Keratinocyte (primary cell): Measurements from ENCODE around the gene PITX1. TPM values are rescaled to one million over a fixed set of nuclear protein-coding genes. Genes with fewer than 3 reads are reported as not detected.

Experiments
- DNase-seq: peaks from one replicate; pipeline ENCODE4 v3.0.0-alpha.2; 2011; ENCODE audit warnings: low read depth, missing footprints, low spot score
- FAIRE-seq: peaks from 2 replicates; lab custom pipeline; 2011; peaks lifted over from hg19 to GRCh38; lab: Jason Lieb, UNC
- H2AFZ ChIP-seq: 2 replicates; pipeline ENCODE4 v1.6.0; 2012; ENCODE audit warnings: low read length, control low read depth, inconsistent platforms; ENCODE audit not compliant: control insufficient read depth
- H3K27ac ChIP-seq: 2 replicates; pipeline ENCODE4 v1.5.1; 2011; ENCODE audit warnings: low read length; ENCODE audit not compliant: control insufficient read depth, insufficient read depth
- H3K27me3 ChIP-seq: 3 replicates; pipeline ENCODE4 v1.6.0; 2011; ENCODE audit warnings: low read length; ENCODE audit not compliant: control insufficient read depth, insufficient read depth; ENCODE audit errors: extremely low read depth
- H3K36me3 ChIP-seq, 2 experiments: 2 replicates in 1 of 2; 3 replicates in 1 of 2; pipeline ENCODE4 v1.5.1; 2011; ENCODE audit warnings: low read length in 2 of 2, mild to moderate bottlenecking in 1 of 2; ENCODE audit not compliant: control insufficient read depth in 2 of 2, insufficient read depth in 2 of 2; ENCODE audit errors: extremely low read depth in 1 of 2
- H3K4me1 ChIP-seq: 3 replicates; pipeline ENCODE4 v1.5.1; 2011; ENCODE audit warnings: low read length; ENCODE audit not compliant: control insufficient read depth, insufficient read depth; ENCODE audit errors: extremely low read depth
- H3K4me2 ChIP-seq: 3 replicates; pipeline ENCODE4 v1.6.0; 2011; ENCODE audit warnings: low read depth, low read length; ENCODE audit not compliant: control insufficient read depth, insufficient read depth; ENCODE audit errors: extremely low read depth
- H3K4me3 ChIP-seq, 3 experiments: fragments of 200-600 bp in 1 of 3; sonication (generic) in 1 of 3; 2 replicates in 2 of 3; 3 replicates in 1 of 3; pipeline ENCODE4 v1.5.1; 2011 to 2016; ENCODE audit warnings: low read length in 3 of 3, mild to moderate bottlenecking in 3 of 3, control low read depth in 2 of 3, inconsistent platforms in 1 of 3, low read depth in 1 of 3, mixed read lengths in 1 of 3, mixed run types in 1 of 3, moderate library complexity in 1 of 3; ENCODE audit not compliant: control insufficient read depth in 2 of 3, insufficient read depth in 2 of 3; ENCODE audit errors: extremely low read depth in 1 of 3
- H3K79me2 ChIP-seq: 2 replicates; pipeline ENCODE4 v1.6.0; 2012; ENCODE audit warnings: low read length; ENCODE audit not compliant: control insufficient read depth, insufficient read depth
- H3K9ac ChIP-seq: 3 replicates; pipeline ENCODE4 v1.6.0; 2011; ENCODE audit warnings: low read length; ENCODE audit not compliant: control insufficient read depth, insufficient read depth; ENCODE audit errors: extremely low read depth
- H3K9me1 ChIP-seq: 3 replicates; pipeline ENCODE4 v1.6.0; 2011; ENCODE audit warnings: low read length; ENCODE audit not compliant: control insufficient read depth, insufficient read depth; ENCODE audit errors: extremely low read depth
- H3K9me3 ChIP-seq: 2 replicates; pipeline ENCODE4 v1.5.1; 2012; ENCODE audit warnings: low read depth, low read length; ENCODE audit not compliant: control insufficient read depth
- H4K20me1 ChIP-seq: 3 replicates; pipeline ENCODE4 v1.6.0; 2011; ENCODE audit warnings: low read length; ENCODE audit not compliant: control insufficient read depth, insufficient read depth; ENCODE audit errors: extremely low read depth
- CTCF ChIP-seq, 3 experiments: IDR thresholded peaks in 1 of 3; conservative IDR thresholded peaks in 1 of 3; optimal IDR thresholded peaks in 1 of 3; 2 replicates in 2 of 3; 3 replicates in 1 of 3; pipeline versions ENCODE3 to v1.5.1; 2011; ENCODE audit warnings: low read length in 3 of 3, mild to moderate bottlenecking in 3 of 3, moderate library complexity in 2 of 3, control low read depth in 1 of 3, inconsistent platforms in 1 of 3; ENCODE audit not compliant: insufficient read depth in 2 of 3; ENCODE audit errors: extremely low read depth in 1 of 3
- EZH2 ChIP-seq: IDR thresholded peaks from one replicate; pipeline ENCODE4 v1.6.1; 2012; ENCODE audit warnings: inconsistent platforms, mild to moderate bottlenecking, low read length, moderate library complexity
- dilution Hi-C: fragments of 300-500 bp; cut with MboI; formaldehyde crosslinking; loops from one replicate; pipeline ENCODE4 v1.7.0; 2020; ENCODE audit warnings: low sequenced_read_pairs; ENCODE audit not compliant: extremely low pct_ligation_motif_present
- polyA plus RNA-seq, 5 experiments: library from polyadenylated mRNA; depleted of rRNA in 3 of 5; stranded (reverse) in 3 of 5; stranded (forward) in 1 of 5; unstranded in 1 of 5; fragments of >200 nt; gene quantifications; 1 replicate in 1 of 5; 2 replicates in 3 of 5; 3 replicates in 1 of 5; pipeline versions ENCODE4 v1.2.1 to v1.2.3, GENCODE V29; 2011 to 2012; ENCODE audit warnings: missing spikeins in 2 of 5, low read depth in 1 of 5, low replicate concordance in 1 of 5

PITX1 gene
- polyA plus RNA-seq, 1 donor (not counting 4 experiments of a cell fraction or from before 2014, with no cell fraction given): 0.73 TPM

- TF ChIP-seq CTCF (optimal IDR thresholded peaks at IDR 0.05 in 1 of 3, IDR thresholded peaks at IDR 0.05 in 1 of 3, conservative IDR thresholded peaks at IDR 0.05 in 1 of 3; ENCODE audit: extremely low read depth in 1 of 3, insufficient read depth in 2 of 3, low read length in 3 of 3) (no peak), EZH2 (no peak)
- no peak for FAIRE-seq
- dilution Hi-C loops: no loop called here
- H3K9me1 ChIP-seq: no peaks in the 10 kb centered on the region
- no peak overlapping the region for H2AFZ ChIP-seq
- no peaks in the 10 kb centered on the region for H3K36me3 ChIP-seq
- peaks cover 67% of the 10 kb centered on the region for H3K27me3 ChIP-seq
- no peak overlapping the region for H3K9ac ChIP-seq
- H3K4me3 ChIP-seq: no peak overlapping the region
- DNase-seq: no peak
- no peak overlapping the region for H3K4me2 ChIP-seq
- H3K27ac ChIP-seq: no peak overlapping the region
- no peaks in the 10 kb centered on the region for H4K20me1 ChIP-seq
- no peaks in the 10 kb centered on the region for H3K79me2 ChIP-seq
- no peaks in the 10 kb centered on the region for H3K9me3 ChIP-seq
- no peaks in the 10 kb centered on the region for H3K4me1 ChIP-seq
Measured at GRCh38 chr5:135056316-135057030, 22.4 kb upstream of the PITX1 start.

DNA sequence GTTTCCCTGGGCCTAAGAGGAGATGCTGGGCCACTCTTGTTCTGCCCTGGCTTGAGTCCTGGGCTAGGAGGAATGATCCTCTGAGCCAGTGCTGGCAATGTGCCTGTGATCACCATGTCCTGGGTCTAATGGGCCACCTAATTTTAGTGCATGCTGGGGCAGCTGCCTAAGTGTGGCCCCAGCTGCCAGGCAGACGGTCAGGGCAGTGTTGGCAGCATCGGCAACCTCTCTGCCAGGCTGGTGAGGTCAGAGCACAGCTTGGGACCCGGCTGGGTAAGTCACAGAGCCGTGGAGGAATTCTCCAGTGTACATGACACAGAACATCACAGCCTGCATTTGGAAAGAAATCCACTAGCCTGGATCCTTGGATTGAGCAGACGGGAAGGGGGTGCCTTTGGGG is 21.4 kb upstream of the PITX1 start:
- dilution Hi-C loops: no loop called here
- Histone ChIP-seq H3K27ac (no peak overlapping the region), H2AFZ (no peak overlapping the region), H3K4me3 (no peak overlapping the region), H3K36me3 (no peaks in the 10 kb centered on the region), H3K9me1 (no peaks in the 10 kb centered on the region), H3K79me2 (no peaks in the 10 kb centered on the region), H4K20me1 (no peaks in the 10 kb centered on the region), H3K4me1 (no peaks in the 10 kb centered on the region), H3K4me2 (no peak overlapping the region), H3K27me3 (peaks cover 73% of the 10 kb centered on the region), H3K9ac (no peak overlapping the region), H3K9me3 (no peaks in the 10 kb centered on the region)
- no peak for DNase-seq
- no peak for FAIRE-seq
- TF ChIP-seq EZH2 (no peak), CTCF (optimal IDR thresholded peaks at IDR 0.05 in 1 of 3, IDR thresholded peaks at IDR 0.05 in 1 of 3, conservative IDR thresholded peaks at IDR 0.05 in 1 of 3; ENCODE audit: extremely low read depth in 1 of 3, insufficient read depth in 2 of 3, low read length in 3 of 3) (no peak)
